Brain pericyte (primary cell): ENCODE data around the gene CDK5RAP2.
"Not testable (repeated sequence)": the region's sequence is repeated elsewhere in the genome, so short reads cannot be mapped to it uniquely, and the experiment has no call there.

Experiments used
- DNase-seq: peaks from one replicate; pipeline ENCODE4 v3.0.0-alpha.2; 2012; ENCODE audit warnings: low read depth, low spot score

CDK5RAP2 gene

DNA sequence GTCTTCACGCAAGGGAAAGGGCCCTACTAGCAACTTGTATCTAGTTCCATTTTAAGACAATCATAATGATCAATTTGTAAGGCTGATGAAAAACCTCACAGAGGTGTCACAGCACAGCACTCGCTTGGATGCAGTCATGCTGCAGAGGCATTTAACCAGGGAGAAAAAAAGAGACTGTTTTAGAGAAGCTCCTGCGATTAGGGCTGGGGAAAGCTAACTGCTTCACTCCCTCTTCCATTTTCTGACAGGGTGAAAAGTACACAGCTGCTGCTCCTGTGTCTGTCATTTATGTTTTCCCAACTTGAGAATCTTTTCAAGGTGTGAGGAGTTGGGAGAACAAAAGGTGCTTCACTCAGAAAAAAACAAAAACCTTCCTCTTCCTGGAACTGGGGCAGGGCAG is 106.4 kb downstream of the CDK5RAP2 start:
- DNase-seq, result no peak

DNA sequence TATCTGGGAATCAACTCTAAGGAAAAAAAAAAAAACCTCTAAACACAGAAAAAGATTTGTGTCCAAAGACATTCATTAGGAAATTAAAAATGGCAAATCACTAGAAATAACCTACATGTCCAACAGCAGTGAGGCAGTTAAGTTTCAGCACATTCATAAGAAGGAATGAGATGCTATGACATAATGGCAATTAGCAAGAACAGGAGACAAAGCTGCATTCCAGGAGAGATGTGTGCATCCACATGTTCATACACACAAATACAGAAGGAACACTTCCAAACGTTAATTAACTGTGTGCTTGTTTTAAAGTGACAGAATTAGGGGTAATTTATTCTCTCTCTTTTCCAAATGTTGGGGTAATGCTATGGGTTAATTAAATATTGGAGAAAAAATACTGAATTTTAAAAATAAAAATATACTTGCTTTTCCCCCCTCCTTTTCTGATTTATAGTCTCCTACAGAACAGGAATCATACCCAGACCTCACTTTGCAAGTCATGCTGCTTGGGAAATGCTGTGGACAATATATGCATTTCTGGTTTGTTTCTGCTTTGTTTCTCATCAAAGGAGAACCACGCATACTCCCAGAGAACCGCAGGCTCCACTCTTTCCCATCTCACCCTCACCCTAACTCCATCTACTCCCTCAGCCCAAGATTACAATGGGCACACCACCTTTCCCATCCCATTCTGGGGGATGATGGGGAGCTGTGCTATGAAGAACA is 114.1 kb downstream of the CDK5RAP2 start:
- no peak for DNase-seq

DNA sequence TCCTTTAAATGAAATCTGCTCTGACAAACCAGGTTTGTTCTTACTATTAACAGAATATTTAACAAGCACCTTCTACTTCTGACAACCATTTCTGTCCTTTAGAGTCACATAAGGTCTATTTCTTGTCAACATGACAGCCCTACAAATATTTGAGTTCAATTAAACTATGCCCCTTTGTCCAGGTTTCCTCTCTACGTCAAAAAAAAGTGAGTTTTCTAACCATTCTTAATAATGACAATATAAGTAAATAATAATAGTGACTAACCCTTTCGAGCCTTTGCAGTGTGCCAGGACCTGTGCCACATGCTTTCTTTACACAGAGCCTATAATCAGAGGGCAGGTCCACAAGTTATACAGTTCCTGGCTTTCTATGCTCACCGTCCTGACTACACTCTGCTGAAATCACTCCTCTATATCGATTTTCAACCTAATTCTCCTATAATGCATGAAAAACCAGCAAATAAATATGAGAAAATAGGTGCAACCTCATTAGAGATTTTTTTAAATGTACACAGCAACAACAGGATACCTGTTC is 115.0 kb downstream of the CDK5RAP2 start:
- no peak for DNase-seq

DNA sequence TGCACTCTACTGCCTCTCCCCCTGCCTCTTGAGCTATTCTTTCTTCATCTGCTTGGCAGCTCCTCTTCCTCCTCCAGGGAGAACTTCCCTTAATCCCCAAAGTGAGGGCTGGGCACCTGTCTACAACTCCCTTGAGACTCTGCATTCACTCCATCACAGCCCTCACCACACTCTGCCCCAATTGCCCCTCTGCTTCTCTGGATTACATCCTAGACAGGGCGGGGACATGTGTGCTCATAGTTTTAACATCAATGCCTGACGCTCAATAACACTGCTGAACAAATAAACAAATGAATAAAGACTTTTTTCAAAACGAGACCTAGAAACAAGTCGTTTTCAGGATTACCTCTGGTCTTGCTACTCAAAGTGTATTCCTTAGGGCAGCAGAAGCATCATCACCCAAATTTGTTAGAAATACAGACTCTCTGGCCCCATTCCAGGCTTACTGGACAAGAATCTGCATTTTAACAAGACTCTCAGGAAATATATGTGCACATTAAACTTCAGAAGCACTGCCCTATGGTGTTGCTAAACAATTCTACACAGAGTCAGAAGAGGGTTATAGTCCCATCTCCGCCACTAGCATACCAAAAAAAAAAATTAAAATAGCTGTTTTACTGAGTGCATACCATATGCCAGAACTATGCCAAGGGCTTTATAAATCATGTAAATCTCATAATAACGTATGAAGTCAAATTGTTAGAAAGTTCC is 115.6 kb downstream of the CDK5RAP2 start:
- DNase-seq, result no peak

DNA sequence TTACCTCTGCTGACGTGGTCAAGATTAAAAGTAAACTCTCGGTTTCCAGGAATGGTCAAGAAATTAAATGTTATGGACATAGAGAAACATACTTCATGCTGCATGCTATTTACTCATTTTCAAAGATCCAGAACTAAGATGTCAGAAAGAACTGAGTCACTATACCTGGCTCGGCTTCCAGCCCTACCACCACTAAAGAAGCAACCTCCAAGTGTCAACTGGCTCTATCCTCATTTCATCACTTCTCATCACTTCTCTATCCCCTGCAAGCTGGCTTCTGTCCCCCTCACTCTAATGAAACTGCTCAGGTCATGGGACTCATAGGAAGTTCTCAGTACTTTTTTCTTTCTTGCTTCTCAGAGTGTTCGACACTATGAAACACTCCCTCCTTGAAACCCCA is 116.2 kb downstream of the CDK5RAP2 start:
- DNase-seq, result no peak

DNA sequence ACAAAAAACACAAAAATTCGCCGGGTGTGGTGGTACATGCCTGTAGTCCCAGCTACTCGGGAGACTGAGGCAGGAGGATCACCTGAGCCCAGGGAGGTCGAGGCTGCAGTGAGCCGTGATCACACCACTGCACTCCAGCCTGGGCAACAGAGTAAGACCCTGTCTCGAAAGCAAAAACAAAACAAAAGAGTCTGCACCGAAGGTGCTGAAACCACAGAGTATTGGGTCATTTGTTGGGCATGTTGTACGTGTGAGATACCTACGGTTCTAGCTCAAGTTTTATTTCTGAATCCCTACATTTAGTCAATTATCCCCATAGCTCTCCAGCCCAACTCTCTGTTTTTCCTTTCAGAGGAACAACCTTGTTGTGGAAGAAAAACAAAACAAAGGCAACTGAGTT is 118.3 kb downstream of the CDK5RAP2 start:
- not testable (repeated sequence) for DNase-seq

DNA sequence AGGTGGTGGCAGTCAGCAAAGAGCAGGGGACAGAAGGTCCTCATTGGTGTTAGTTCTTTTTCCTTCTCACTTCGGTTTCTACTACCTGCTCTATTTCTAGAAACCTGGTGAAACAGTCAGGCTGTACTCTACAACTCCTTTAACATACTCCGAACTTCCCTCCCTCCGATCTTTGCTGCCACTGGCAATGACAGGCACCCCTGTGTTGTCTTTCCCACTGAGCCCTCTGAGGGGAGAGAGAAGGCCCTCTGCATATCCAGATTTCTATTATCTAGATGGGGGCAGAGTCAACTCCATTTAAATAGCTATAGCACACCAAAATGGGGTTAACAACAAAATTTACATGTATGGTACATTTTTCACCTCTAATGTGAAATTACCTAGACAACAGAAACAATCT is 123.7 kb downstream of the CDK5RAP2 start:
- no peak for DNase-seq

DNA sequence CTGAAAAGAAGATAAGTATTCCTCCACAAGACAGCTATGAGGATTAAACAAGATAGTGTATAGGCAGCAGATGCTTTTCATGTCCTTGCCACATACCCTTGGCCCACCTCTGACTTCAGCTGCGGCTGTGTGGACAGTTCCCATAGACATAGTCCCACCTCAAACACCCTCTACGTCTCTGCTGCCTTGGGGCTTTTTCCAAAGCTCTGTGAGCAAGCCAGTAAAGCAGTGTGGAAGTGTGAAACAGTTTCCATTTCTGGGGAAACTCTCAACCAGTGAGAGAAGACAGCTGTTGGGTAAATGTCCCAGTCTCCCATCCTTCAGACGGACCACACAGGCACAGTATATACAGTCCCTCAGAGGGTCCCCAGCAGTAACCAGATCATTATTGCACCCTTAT is 125.5 kb downstream of the CDK5RAP2 start:
- no peak for DNase-seq

DNA sequence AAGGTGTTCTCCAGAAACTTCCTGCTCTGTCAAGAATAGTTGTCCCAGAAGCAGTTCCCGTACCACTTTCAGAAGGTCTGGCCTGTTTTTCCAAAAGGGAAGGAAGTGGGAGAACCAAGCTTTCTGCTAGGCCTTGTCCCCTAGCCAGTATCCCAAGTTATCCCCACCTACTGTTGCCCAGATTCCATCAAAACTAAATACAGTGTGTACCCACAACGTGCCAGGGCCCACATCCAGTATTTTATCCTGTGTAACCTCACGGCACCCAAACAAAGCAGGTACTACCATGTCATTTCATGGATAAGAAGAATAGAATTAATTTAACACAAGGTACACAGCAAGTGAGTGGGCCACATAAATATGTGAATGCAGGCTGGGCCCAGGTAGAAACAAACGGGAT is 126.2 kb downstream of the CDK5RAP2 start:
- no peak for DNase-seq

DNA sequence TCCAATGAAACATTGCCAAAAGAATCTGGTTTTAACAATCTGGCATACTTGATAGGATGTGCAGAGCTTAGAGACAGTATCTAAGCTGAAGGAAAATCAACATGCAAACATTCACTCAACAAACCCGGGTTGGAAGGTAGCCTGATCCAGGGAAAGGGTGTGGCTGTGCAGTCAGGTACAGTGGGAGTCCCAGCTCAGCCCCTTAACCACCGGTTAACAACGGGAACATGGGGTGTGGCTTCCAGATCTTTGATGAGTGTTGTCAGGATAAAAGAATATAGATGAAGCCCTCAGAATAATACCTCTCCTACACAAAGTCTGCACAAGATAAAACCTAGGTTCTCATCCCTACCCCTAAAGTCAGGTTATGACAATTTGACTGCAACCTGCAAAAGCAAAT is 127.3 kb downstream of the CDK5RAP2 start:
- no peak for DNase-seq

DNA sequence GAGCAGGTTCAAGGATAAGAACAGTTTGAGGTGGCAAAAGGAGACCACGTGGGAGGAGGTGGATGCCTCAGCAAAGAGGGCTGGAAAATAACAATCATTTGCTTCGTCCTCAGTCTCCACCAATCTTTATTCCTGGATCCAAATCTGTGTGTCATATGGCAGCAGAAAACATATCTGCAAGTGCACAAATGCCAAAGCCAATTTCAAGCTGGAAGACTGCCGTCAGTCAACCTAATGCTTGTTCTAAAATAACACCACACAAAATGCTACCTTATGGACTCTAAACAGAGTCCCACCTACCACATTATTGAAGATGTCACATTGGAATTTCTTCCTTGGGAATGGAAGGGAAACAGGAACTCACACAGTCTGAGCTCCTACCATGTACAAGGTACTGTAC is 129.1 kb downstream of the CDK5RAP2 start:
- DNase-seq, result no peak

DNA sequence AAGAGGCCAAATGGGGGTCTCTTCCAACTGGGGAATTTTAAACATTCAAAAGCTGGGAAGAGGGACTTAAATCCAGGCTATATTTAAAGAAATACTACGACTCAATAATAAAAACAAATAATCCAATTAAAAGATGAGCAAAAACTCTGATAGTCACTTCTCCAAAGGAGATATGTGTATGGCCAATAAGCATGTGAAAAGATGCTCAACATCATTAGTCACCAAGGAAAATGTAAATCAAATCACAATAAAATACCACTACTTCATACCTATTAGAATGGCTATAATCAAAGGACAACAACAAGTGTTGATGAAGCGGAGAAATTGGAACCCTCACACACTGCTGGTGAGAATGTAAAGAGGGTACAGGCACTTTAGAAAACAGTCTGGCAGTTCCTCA is 130.4 kb downstream of the CDK5RAP2 start:
- DNase-seq, result no peak

DNA sequence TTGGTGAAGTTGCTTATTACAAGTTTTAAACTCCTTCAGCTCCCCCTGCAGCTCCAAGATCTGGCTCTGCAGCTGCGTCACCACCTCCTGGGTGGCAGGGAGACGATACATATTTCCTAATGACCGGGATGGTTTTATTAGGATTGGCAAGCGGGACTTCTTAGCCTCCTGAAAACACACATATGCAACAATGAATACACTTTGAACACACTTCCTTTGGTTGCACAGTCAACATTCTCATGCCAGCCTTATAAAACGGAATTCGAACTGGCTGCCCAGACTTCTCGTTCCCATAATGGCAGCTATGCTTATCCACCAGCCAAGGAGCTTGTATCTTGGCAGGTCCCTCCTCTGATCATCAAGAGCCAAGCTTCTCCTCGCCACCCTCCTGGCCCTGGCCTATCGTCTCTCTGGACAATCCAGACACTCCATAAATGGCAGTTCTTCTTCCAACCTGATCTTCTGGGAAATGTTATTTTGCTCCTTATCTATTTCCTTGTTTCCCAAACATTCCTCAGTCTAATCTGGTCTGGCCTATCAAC is 131.9 kb downstream of the CDK5RAP2 start:
- no peak for DNase-seq

DNA sequence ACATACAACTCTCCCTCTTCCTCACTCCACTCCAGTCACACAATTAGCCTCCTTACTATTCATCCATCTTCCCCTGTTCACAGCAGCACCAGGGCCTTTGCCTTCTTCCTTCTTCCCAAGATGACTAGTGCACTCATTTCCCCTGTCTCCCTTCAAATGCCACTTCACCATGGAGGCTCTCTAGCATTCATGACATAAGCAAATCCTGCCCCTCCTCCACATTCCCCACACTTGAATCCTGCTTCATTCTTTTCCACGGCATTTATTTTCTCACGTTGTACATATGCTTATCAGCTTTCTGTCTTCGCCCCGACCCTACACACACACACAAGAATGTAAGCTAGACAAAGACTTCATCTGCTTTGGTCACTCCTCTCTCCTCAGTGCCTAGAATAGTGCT is 133.3 kb downstream of the CDK5RAP2 start:
- no peak for DNase-seq

DNA sequence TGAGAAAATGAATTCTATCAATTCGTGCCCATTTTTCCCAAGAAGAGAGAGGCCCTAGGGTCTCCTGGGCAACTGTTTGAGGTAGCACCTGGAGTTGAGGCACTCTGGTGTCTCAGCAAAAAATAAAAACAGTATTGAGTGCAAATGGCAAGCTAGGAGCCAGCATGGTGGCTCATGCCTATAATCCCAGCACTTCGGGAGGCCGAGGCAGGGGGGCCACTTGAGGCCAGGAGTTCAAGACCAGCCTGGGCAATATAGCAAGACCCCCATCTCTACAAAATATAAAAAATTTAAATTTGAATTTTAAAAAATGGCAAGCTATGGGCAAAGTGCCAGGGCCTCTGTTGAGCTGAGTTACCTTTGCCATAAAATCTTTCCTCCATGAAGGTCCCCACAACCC is 136.0 kb downstream of the CDK5RAP2 start:
- no peak for DNase-seq

DNA sequence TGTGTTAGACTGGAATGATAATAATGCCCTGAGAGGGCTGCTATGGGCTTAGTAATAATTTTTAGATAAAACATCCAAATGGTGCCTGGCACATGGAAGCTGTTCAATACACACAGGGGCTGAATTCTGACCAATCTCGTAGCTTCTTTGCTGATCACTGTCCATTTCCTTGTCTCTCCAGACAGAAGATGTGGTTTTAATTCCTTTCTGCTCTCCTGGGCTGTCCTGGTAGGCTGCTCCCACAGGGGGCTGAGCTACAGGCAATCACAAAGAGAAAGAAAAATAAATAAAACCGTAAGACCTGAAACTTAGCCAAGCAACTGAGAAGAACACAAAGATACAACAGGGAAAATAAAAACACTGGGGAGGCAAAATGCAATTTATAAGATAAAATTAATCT is 136.5 kb downstream of the CDK5RAP2 start:
- peak; percentile 80 for DNase-seq

DNA sequence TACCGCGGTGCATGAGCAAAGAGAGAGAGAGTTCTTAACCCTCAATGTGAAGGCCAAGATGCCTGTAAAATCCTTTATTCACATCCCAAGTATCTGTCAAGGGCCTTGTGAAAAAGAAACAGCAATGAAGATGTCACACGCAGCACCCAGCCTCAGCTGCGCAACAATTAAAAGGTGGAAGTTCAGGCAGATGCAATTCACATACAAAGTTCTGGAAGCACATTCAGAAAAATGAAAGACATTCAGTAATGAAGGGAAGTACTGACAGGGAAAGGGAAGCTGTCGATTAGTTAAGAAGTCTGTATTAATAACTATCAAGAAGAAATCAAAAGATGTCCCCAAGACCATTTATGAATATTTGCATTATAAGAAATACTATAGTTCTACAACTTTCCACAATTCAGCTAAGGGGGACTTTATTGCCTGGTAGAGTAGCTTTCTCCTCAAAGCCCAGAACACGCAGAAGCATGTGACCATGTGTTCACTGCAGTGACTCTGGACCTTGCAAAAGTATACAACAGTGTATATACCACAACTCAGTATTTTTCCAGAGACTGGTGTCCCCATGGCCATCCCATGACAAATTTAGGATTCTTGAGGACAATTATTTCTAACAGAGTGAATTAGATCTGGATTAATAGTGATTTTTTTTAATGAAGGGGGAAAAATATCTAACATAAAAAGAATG is 137.5 kb downstream of the CDK5RAP2 start:
- DNase-seq, result no peak

DNA sequence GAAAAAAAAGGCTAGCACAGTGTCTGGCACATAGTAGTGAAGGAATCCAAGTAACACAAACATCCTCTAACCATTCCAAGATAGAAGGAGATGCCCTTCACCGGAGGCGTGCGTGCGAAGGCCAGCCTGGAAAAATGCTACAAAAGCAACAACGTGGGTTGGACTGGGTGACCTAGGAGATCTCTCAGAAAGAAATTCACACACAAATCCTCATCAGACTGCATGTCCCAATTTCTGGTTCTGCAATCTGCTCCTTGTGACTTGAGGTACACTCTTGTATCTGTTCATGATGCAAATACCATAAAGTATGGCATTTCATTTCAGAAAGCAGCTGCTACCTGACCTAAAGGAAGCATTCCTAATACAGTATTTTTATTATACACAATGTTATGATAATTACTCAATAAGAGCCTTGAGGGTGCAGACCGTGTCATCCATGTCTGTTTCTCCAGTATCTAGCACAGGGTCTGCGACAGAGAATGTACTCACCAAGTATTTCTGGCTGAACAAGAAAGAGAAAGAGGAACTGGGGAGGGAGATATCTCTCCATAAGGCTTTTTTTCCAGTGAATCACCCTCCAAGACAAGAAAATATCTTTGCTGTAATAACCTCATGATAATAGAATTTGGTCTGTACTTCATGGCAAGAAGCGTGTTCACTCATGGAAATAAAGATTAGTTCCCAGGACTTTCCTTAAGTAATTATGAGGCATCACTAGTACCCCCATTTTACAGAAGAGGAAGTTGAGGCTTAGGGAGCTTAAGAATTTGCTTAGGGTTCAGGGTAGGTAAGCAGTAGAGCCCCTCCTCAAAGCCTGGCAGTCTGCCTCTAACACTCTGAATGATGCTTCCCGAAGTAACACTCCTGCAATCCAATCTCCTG is 138.3 kb downstream of the CDK5RAP2 start:
- no peak for DNase-seq

DNA sequence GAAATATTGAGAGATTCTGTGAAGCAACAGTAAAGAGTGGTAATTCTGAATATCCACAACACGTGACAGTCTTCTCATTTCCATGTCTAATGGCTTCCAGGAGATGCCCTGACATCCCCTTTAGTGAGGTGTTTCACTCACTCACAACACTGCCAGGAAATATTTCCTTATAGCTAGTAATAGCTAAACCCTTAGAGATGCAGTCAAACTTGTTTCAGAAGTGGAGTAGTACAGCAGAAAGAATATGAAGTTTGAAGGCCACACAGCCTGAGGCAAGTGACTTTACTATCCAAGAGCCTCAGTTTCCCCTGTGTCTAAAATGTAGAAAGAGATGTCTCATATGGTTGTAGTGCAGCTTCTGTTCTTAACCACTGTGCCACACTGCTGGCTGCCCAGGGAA is 139.2 kb downstream of the CDK5RAP2 start:
- DNase-seq, result no peak

DNA sequence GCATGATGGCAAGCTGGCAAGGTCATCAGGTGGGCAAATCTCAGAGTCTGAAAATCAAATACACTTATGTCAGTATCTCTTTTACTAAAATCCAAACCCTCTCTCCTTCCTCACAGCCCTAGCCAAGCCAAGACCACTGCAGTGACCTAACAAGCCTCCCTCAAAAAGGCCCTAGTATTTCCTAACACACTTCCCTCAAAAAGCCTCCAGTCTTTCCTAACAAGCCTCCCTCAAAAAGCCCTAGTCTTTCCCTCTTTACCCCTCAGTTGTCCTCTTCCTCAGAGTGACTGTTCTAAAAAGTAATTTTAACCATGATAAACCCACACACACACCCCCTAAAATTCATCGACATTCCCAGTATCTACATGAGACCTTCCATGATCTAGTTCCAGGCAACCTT is 140.0 kb downstream of the CDK5RAP2 start:
- no peak for DNase-seq

DNA sequence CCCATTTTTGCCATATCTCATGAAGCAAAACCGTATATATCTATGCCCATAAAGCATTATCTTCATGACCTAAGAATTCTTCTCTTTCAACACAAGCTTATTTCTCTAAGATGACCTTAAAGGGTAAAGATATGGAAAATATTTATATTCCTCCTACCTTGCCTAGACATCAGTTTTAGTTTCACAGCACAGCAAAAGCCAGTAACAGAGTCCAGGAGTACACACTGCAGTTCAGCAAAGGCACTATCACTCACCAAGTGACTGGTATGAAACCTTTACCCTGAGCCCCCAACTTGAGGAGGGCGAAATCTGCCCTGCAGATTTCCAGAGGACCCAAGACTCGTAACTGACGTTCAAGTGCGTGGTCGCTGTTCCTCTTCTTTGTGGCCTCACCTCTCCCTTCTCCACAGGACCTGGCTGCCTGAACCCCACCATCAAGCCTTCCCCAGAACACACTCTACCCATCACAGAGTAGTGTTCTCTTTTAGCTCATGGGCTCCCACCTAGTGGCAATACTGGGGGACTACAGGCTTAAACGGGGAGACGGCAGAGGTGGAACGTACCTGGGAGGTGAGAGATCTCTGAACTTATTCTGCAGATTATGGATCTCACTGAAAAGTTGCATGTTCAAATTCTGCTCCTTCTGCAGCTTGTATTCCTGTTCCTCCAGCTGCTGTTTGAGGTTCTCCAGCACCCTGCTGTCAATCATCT is 141.0 kb downstream of the CDK5RAP2 start:
- DNase-seq, result no peak
